Astrocyte (in vitro differentiated cells and primary cell): Measurements from ENCODE around the gene ABHD17A. TPM values are rescaled to one million over a fixed set of nuclear protein-coding genes. Genes with fewer than 3 reads are reported as not detected.

Experiments used
- DNase-seq: peaks from one replicate; pipeline ENCODE4 v3.0.0-alpha.2; 2010; ENCODE audit warnings: low read depth
- FAIRE-seq: peaks from 2 replicates; lab custom pipeline; 2011; peaks lifted over from hg19 to GRCh38; lab: Jason Lieb, UNC
- H2AFZ ChIP-seq: 2 replicates; pipeline ENCODE4 v1.6.0; 2012; ENCODE audit warnings: low read depth, low read length, inconsistent platforms
- H3K27ac ChIP-seq: 2 replicates; pipeline ENCODE4 v1.5.1; 2011; ENCODE audit warnings: low read depth, low read length, inconsistent platforms
- H3K27me3 ChIP-seq: 2 replicates; pipeline ENCODE4 v1.6.0; 2011; ENCODE audit warnings: low read length, inconsistent platforms; ENCODE audit not compliant: insufficient read depth
- H3K36me3 ChIP-seq: 2 replicates; pipeline ENCODE4 v1.5.1; 2011; ENCODE audit warnings: low read length, inconsistent platforms; ENCODE audit not compliant: insufficient read depth
- H3K4me1 ChIP-seq: 2 replicates; pipeline ENCODE4 v1.5.1; 2011; ENCODE audit warnings: low read length, inconsistent platforms; ENCODE audit not compliant: insufficient read depth
- H3K4me2 ChIP-seq: 2 replicates; pipeline ENCODE4 v1.6.0; 2012; ENCODE audit warnings: low read length, inconsistent platforms
- H3K4me3 ChIP-seq: 2 replicates; pipeline ENCODE4 v1.5.1; 2011; ENCODE audit warnings: low read depth, mild to moderate bottlenecking, low read length, inconsistent platforms; ENCODE audit not compliant: insufficient read depth
- H3K79me2 ChIP-seq: 2 replicates; pipeline ENCODE4 v1.6.0; 2012; ENCODE audit warnings: mild to moderate bottlenecking, low read length, inconsistent platforms; ENCODE audit not compliant: insufficient read depth
- H3K9ac ChIP-seq: 2 replicates; pipeline ENCODE4 v1.6.0; 2012; ENCODE audit warnings: mild to moderate bottlenecking, low read length, inconsistent platforms
- H3K9me3 ChIP-seq: 2 replicates; pipeline ENCODE4 v1.5.1; 2012; ENCODE audit warnings: low read depth, mild to moderate bottlenecking, low read length, inconsistent platforms; ENCODE audit not compliant: insufficient read depth
- H4K20me1 ChIP-seq: 2 replicates; pipeline ENCODE4 v1.6.0; 2012; ENCODE audit warnings: low read length, inconsistent platforms; ENCODE audit not compliant: insufficient read depth
- H3K27ac Mint-ChIP-seq: one replicate; pipeline ENCODE4 v1.8.0; 2021; ENCODE audit warnings: mild to moderate bottlenecking, mixed read lengths; ENCODE audit not compliant: unreplicated experiment
- H3K27me3 Mint-ChIP-seq: one replicate; pipeline ENCODE4 v1.8.0; 2021; ENCODE audit warnings: low read depth, mixed read lengths; ENCODE audit not compliant: unreplicated experiment
- H3K36me3 Mint-ChIP-seq: one replicate; pipeline ENCODE4 v1.8.0; 2021; ENCODE audit warnings: low read depth, mixed read lengths; ENCODE audit not compliant: unreplicated experiment
- H3K4me1 Mint-ChIP-seq: one replicate; pipeline ENCODE4 v1.8.0; 2021; ENCODE audit warnings: low read depth, mixed read lengths; ENCODE audit not compliant: unreplicated experiment
- H3K4me3 Mint-ChIP-seq: one replicate; pipeline ENCODE4 v1.8.0; 2021; ENCODE audit warnings: mild to moderate bottlenecking, moderate library complexity, mixed read lengths; ENCODE audit not compliant: unreplicated experiment
- H3K9me3 Mint-ChIP-seq: one replicate; pipeline ENCODE4 v1.8.0; 2021; ENCODE audit warnings: mild to moderate bottlenecking, mixed read lengths; ENCODE audit not compliant: unreplicated experiment
- CTCF ChIP-seq: IDR thresholded peaks from 2 replicates; pipeline ENCODE4 v1.5.1; 2011; ENCODE audit warnings: low read depth, mild to moderate bottlenecking, inconsistent platforms, low read length, moderate library complexity; ENCODE audit not compliant: insufficient read depth
- EZH2 ChIP-seq: IDR thresholded peaks from 2 replicates; pipeline ENCODE4 v1.6.1; 2012; ENCODE audit warnings: mild to moderate bottlenecking, low read length, inconsistent platforms; ENCODE audit not compliant: insufficient read depth
- total RNA-seq: library from RNA; stranded (reverse); gene quantifications from 2 replicates; pipeline ENCODE4 v1.2.1, GENCODE V29; 2021

Gene ABHD17A
- total RNA-seq, 1 donor from 2014 or later: 56.7 TPM

GRCh38 chr19:1841209-1841924 lies 43.9 kb downstream of the ABHD17A start:
- Histone ChIP-seq H2AFZ (no peak overlapping the region), H3K4me2 (no peak overlapping the region), H4K20me1 (peaks cover 99% of the 10 kb centered on the region), H3K9ac (no peak overlapping the region), H3K4me3 (no peak overlapping the region), H3K27ac (no peak overlapping the region), H3K79me2 (peaks cover 95% of the 10 kb centered on the region), H3K27me3 (no peaks in the 10 kb centered on the region), H3K4me1 (peaks cover 1% of the 10 kb centered on the region), H3K36me3 (no peaks in the 10 kb centered on the region), H3K9me3 (no peaks in the 10 kb centered on the region)
- Mint-ChIP-seq H3K9me3 (no peaks in the 10 kb centered on the region), H3K4me1 (peaks cover 10% of the 10 kb centered on the region), H3K27me3 (no peaks in the 10 kb centered on the region), H3K27ac (no peak overlapping the region), H3K36me3 (no peaks in the 10 kb centered on the region), H3K4me3 (no peak overlapping the region)
- FAIRE-seq: no peak
- DNase-seq: no peak
- TF ChIP-seq CTCF (no peak), EZH2 (no peak)

- no peak for DNase-seq
- H3K27me3 Mint-ChIP-seq: no peaks in the 10 kb centered on the region
- H3K27ac ChIP-seq: no peak overlapping the region
Measured at GRCh38 chr19:1840541-1841115, 44.7 kb downstream of the ABHD17A start.

More at GRCh38 chr19:1840541-1841115, 44.7 kb downstream of the ABHD17A start:
- Histone ChIP-seq H3K4me3 (no peak overlapping the region), H3K27me3 (no peaks in the 10 kb centered on the region), H4K20me1 (peaks cover 99% of the 10 kb centered on the region), H3K9ac (no peak overlapping the region), H3K9me3 (no peaks in the 10 kb centered on the region), H3K79me2 (peaks cover 95% of the 10 kb centered on the region), H3K4me2 (no peak overlapping the region), H2AFZ (no peak overlapping the region), H3K4me1 (no peaks in the 10 kb centered on the region), H3K36me3 (no peaks in the 10 kb centered on the region)
- no peaks in the 10 kb centered on the region for H3K9me3 Mint-ChIP-seq
- H3K4me1 Mint-ChIP-seq: peaks cover 8% of the 10 kb centered on the region
- no peak for TF ChIP-seq CTCF
- no peak for TF ChIP-seq EZH2
- no peaks in the 10 kb centered on the region for H3K36me3 Mint-ChIP-seq
- no peak overlapping the region for H3K27ac Mint-ChIP-seq
- no peak for FAIRE-seq
- no peak overlapping the region for H3K4me3 Mint-ChIP-seq
